ENCODE measurements around the gene ADAM33. TPM values are rescaled to one million over a fixed set of nuclear protein-coding genes. Genes with fewer than 3 reads are reported as not detected.

ADAM33 gene
- total RNA-seq = 11.0 TPM
- long read RNA-seq, partial matches to known transcripts = 9 of 26 reads
- long read RNA-seq, other reads (novel, unspliced or antisense) = 16 of 26 reads

GRCh38 chr20:3681931-3682781 is at the start of gene ADAM33:
Gene ADAM33, minus strand, starts transcription at chr20:3682010. Its CDS starts 6 bp downstream, at chr20:3682004.
- Histone ChIP-seq H3K27ac (peak within 1 kb of the TSS; percentile 17), H3K4me3 (peak within 1 kb of the TSS; percentile 44), H3K9me3 (no peaks in the 10 kb centered on the region), H3K36me3 (no peaks in the 10 kb centered on the region), H3K4me1 (peaks cover 12% of the 10 kb centered on the region), H3K27me3 (peaks cover 38% of the 10 kb centered on the region)
- no peak for DNase-seq
- ATAC-seq = peak; percentile 32
- TF ChIP-seq CTCF (IDR thresholded peaks at IDR 0.05) = no peak
- intact Hi-C loops (cut with DNase I) = no loop called here

- no peak overlapping the region for H3K4me3 ChIP-seq
- intact Hi-C loops (cut with DNase I) = no loop called here
- H3K4me1 ChIP-seq = peaks cover 6% of the 10 kb centered on the region
- H3K36me3 ChIP-seq = no peaks in the 10 kb centered on the region
- H3K27me3 ChIP-seq = peaks cover 8% of the 10 kb centered on the region
- no peaks in the 10 kb centered on the region for H3K9me3 ChIP-seq
- no peak overlapping the region for H3K27ac ChIP-seq
- TF ChIP-seq CTCF (IDR thresholded peaks at IDR 0.05) = no peak
- ATAC-seq (no peak), DNase-seq (peak; percentile 36)
Observed at GRCh38 chr20:3730803-3731672, 49.2 kb upstream of the ADAM33 start.

GRCh38 chr20:3729811-3730540 is 48.2 kb upstream of the ADAM33 start:
- Histone ChIP-seq H3K4me1 (peaks cover 6% of the 10 kb centered on the region), H3K36me3 (no peaks in the 10 kb centered on the region), H3K27ac (no peak overlapping the region), H3K4me3 (no peak overlapping the region), H3K9me3 (no peaks in the 10 kb centered on the region), H3K27me3 (peaks cover 8% of the 10 kb centered on the region)
- TF ChIP-seq CTCF (IDR thresholded peaks at IDR 0.05) = no peak
- peak; percentile 56 for DNase-seq
- intact Hi-C loops (cut with DNase I) = no loop called here
- peak; percentile 28 for ATAC-seq

- Histone ChIP-seq H3K4me3 (no peak overlapping the region), H3K27me3 (peaks cover 8% of the 10 kb centered on the region), H3K36me3 (no peaks in the 10 kb centered on the region), H3K4me1 (peaks cover 6% of the 10 kb centered on the region), H3K27ac (no peak overlapping the region), H3K9me3 (no peaks in the 10 kb centered on the region)
- DNase-seq (peak; percentile 46), ATAC-seq (no peak)
- intact Hi-C loops (cut with DNase I) = no loop called here
- no peak for TF ChIP-seq CTCF (IDR thresholded peaks at IDR 0.05)
Observed at GRCh38 chr20:3729378-3729777, 47.6 kb upstream of the ADAM33 start.

- peaks cover 6% of the 10 kb centered on the region for H3K4me1 ChIP-seq
- ATAC-seq (no peak), DNase-seq (peak; percentile 40)
- no peaks in the 10 kb centered on the region for H3K36me3 ChIP-seq
- intact Hi-C loops (cut with DNase I) = no loop called here
- H3K9me3 ChIP-seq = no peaks in the 10 kb centered on the region
- H3K4me3 ChIP-seq = no peak overlapping the region
- TF ChIP-seq CTCF (IDR thresholded peaks at IDR 0.05) = no peak
- peaks cover 8% of the 10 kb centered on the region for H3K27me3 ChIP-seq
- H3K27ac ChIP-seq = no peak overlapping the region
Observed at GRCh38 chr20:3728876-3729275, 47.1 kb upstream of the ADAM33 start.

Data from upper lobe of right lung (tissue), 1 donor.